Upper lobe of left lung (tissue), 4 donors: ENCODE measurements around the gene IL22.

ENCODE experiments used
- POLR2A ChIP-seq, 4 donors: fragments of 450-650 bp; IDR thresholded peaks; one replicate each; pipeline ENCODE4 v1.5.1; 2016 to 2017; ENCODE audit warnings: antibody characterized with exemption in 4 of 4, mild to moderate bottlenecking in 2 of 4
- POLR2AphosphoS5 ChIP-seq, 2 donors: sonication (generic); formaldehyde crosslinking; IDR thresholded peaks; one replicate each; pipeline ENCODE4 v1.5.1; 2017; ENCODE audit warnings: antibody characterized with exemption in 2 of 2
- TF ChIP-seq, protein P1 (sequence below), 6 experiments: fragments of 450-650 bp in 4 of 6; fragments of 200-600 bp in 2 of 6; sonication (generic) in 2 of 6; IDR thresholded peaks; one replicate each; pipeline ENCODE4 v1.5.1; 2016 to 2019; ENCODE audit warnings: antibody characterized with exemption in 6 of 6

DNA sequence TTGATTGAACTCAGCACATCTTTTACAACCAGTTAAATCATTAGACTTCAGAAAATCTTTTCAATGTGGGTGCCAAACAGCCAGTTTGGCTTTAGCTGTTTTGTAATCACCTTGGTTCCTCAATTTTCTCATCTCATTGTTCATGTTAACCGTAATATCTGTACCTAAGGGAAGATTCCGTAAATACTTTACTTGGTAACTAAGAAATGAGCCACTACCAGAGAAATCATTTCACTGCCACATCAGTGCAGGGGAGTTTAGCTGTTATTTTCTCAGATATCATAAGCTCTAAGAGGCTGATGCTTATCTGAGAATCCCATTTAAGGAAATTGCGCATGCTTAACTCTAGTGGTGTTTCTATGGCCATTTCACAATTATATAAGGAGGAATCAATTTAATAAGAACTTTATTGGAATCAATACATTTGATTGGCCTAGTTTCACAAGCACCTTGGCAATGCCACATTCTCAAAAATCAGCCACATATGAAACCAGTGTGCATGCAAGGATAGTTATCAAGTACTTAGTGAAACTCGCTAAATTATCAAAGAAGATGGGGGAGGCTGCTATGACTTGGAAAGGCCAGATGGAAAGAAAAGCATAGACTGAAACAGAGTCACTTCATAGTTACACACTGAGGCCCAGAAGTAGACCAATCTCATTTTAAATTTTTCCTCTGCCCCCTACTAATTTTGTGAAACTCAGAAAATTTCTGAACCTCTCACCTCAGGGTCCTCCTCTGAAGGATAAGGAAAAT lies 28.1 kb upstream of the IL22 start:
- TF ChIP-seq, protein P1, sequence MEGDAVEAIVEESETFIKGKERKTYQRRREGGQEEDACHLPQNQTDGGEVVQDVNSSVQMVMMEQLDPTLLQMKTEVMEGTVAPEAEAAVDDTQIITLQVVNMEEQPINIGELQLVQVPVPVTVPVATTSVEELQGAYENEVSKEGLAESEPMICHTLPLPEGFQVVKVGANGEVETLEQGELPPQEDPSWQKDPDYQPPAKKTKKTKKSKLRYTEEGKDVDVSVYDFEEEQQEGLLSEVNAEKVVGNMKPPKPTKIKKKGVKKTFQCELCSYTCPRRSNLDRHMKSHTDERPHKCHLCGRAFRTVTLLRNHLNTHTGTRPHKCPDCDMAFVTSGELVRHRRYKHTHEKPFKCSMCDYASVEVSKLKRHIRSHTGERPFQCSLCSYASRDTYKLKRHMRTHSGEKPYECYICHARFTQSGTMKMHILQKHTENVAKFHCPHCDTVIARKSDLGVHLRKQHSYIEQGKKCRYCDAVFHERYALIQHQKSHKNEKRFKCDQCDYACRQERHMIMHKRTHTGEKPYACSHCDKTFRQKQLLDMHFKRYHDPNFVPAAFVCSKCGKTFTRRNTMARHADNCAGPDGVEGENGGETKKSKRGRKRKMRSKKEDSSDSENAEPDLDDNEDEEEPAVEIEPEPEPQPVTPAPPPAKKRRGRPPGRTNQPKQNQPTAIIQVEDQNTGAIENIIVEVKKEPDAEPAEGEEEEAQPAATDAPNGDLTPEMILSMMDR (IDR thresholded peaks at IDR 0.05): no peak
- TF ChIP-seq POLR2A (IDR thresholded peaks at IDR 0.05) (no peak), POLR2AphosphoS5 (IDR thresholded peaks at IDR 0.05) (no peak)
